WERI-Rb-1 (cell line): Measurements from ENCODE around the gene TFDP1.

Experiments used
- DNase-seq: peaks from one replicate; pipeline ENCODE4 v3.0.0-alpha.2; 2020
- H3K27ac ChIP-seq: fragments of 250-450 bp; sonication (Bioruptor Pico); 2 replicates; pipeline ENCODE4 v1.5.1; 2020; ENCODE audit warnings: mild to moderate bottlenecking, moderate library complexity
- H3K27me3 ChIP-seq: fragments of 250-450 bp; sonication (Bioruptor Pico); 2 replicates; pipeline ENCODE4 v1.5.1; 2021; ENCODE audit warnings: mild to moderate bottlenecking, low read depth, moderate library complexity; ENCODE audit not compliant: insufficient read depth, severe bottlenecking
- H3K36me3 ChIP-seq: fragments of 250-450 bp; sonication (Bioruptor Pico); 2 replicates; pipeline ENCODE4 v1.5.1; 2020; ENCODE audit warnings: mild to moderate bottlenecking, moderate library complexity
- H3K4me3 ChIP-seq: 2 replicates; pipeline ENCODE4 v1.5.1; 2011; ENCODE audit warnings: low read depth, mild to moderate bottlenecking, control low read depth, low read length
- H3K9me3 ChIP-seq: fragments of 250-450 bp; sonication (Bioruptor Pico); 2 replicates; pipeline ENCODE4 v1.5.1; 2021; ENCODE audit warnings: mild to moderate bottlenecking, moderate library complexity; ENCODE audit not compliant: severe bottlenecking
- TF ChIP-seq, protein P1 (sequence below): IDR thresholded peaks from 2 replicates; pipeline ENCODE4 v1.5.1; 2011; ENCODE audit warnings: low read depth, mild to moderate bottlenecking, control low read depth, inconsistent platforms, low read length

TFDP1 gene

DNA sequence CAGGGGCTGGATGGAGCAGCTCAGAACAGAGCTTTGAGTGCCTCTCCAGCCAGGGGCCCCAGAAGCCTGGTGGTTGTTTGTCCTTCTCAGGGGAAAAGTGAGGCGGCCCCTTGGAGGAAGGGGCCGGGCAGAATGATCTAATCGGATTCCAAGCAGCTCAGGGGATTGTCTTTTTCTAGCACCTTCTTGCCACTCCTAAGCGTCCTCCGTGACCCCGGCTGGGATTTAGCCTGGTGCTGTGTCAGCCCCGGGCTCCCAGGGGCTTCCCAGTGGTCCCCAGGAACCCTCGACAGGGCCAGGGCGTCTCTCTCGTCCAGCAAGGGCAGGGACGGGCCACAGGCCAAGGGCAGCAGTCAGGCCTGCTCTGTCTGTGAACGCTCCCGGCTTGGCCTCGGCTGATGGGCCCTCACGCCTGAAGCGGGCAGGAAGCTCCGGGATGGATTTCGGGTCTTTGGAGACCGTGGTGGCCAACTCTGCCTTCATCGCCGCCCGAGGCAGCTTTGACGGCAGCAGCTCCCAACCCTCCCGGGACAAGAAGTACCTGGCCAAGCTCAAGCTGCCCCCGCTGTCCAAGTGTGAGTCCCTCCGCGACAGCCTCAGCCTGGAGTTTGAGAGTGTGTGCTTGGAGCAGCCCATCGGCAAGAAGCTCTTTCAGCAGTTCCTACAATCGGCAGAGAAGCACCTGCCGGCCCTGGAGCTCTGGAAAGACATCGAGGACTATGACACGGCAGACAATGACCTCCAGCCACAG is 82.6 kb downstream of the TFDP1 start, which contains the start of gene GRK1:
Gene GRK1, plus strand, starts transcription at position 269 of the 751 bp plus-strand sequence. Its CDS starts 168 bp downstream, at position 437.
- Histone ChIP-seq H3K36me3 (peaks cover 23% of the 10 kb centered on the region), H3K9me3 (peaks cover 2% of the 10 kb centered on the region), H3K27me3 (no peaks in the 10 kb centered on the region), H3K4me3 (peak within 1 kb of the TSS; percentile 25), H3K27ac (peak within 1 kb of the TSS; percentile 80)
- TF ChIP-seq, protein P1, sequence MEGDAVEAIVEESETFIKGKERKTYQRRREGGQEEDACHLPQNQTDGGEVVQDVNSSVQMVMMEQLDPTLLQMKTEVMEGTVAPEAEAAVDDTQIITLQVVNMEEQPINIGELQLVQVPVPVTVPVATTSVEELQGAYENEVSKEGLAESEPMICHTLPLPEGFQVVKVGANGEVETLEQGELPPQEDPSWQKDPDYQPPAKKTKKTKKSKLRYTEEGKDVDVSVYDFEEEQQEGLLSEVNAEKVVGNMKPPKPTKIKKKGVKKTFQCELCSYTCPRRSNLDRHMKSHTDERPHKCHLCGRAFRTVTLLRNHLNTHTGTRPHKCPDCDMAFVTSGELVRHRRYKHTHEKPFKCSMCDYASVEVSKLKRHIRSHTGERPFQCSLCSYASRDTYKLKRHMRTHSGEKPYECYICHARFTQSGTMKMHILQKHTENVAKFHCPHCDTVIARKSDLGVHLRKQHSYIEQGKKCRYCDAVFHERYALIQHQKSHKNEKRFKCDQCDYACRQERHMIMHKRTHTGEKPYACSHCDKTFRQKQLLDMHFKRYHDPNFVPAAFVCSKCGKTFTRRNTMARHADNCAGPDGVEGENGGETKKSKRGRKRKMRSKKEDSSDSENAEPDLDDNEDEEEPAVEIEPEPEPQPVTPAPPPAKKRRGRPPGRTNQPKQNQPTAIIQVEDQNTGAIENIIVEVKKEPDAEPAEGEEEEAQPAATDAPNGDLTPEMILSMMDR = no peak
- peak; percentile 94 for DNase-seq

DNA sequence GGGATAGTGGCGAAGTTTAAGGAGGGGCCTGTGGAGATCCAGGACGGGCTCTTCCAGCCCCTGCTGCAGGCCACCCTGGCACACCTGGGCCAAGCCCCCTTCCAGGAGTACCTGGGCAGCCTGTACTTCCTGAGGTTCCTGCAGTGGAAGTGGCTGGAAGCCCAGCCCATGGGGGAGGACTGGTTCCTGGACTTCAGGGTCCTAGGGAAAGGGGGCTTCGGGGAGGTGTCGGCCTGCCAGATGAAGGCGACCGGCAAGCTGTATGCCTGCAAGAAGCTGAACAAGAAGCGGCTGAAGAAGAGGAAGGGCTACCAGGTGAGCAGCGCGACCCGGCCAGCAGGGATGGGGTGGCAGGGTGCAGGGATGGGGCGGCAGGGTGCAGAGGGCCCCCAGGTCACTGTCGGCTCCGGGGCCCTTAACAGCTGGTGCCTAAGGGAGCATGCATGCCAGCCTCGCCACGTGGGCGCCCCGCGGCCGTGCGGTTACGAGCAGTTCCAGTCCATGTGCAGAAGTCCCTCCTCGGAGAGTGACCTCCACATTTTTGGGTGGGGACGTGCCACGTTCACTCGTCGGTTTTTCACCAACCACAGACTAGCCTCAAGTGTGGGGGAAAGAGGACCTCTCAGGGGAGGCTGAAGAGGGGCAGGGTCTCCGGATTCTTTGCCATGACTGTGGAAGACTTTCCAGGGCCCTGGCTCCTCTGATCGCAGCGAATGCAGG is 83.4 kb downstream of the TFDP1 start:
- H3K27me3 ChIP-seq = no peaks in the 10 kb centered on the region
- peak; percentile 19 for DNase-seq
- H3K27ac ChIP-seq = peak overlapping the region; percentile 80
- H3K36me3 ChIP-seq = peaks cover 24% of the 10 kb centered on the region
- peak overlapping the region; percentile 25 for H3K4me3 ChIP-seq
- H3K9me3 ChIP-seq = peaks cover 2% of the 10 kb centered on the region
- TF ChIP-seq, protein P1 = no peak

DNA sequence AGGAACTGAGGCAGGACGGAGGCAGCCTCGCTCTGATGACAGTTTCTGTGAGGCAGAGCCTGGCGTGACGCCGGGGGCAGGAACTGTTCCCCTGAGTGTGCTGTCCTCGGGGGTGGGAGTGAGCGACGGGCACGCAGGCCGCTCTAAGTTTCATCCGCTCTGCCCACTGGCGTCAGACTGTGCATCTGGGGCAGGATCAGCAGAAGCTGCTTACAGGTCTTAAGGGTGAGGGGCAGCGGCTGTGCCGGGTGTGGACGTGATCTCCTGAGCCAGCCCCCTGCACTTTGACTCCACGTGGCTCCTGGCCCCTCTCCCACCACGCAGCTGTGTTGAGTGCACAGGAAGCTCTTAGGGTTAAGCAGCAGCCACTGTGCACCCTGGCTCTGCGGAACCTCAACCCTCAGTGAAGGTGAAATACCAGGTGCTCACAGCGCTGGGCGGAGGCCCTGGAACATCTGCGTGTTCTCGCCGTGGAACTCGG is 84.0 kb downstream of the TFDP1 start:
- Histone ChIP-seq H3K4me3 (peak overlapping the region; percentile 25), H3K36me3 (peaks cover 24% of the 10 kb centered on the region), H3K9me3 (peaks cover 2% of the 10 kb centered on the region), H3K27me3 (no peaks in the 10 kb centered on the region), H3K27ac (peak overlapping the region; percentile 80)
- peak; percentile 90 for DNase-seq
- TF ChIP-seq, protein P1 = 0 out of 2 replicates have a peak, but pooled peaks have one; percentile 11

DNA sequence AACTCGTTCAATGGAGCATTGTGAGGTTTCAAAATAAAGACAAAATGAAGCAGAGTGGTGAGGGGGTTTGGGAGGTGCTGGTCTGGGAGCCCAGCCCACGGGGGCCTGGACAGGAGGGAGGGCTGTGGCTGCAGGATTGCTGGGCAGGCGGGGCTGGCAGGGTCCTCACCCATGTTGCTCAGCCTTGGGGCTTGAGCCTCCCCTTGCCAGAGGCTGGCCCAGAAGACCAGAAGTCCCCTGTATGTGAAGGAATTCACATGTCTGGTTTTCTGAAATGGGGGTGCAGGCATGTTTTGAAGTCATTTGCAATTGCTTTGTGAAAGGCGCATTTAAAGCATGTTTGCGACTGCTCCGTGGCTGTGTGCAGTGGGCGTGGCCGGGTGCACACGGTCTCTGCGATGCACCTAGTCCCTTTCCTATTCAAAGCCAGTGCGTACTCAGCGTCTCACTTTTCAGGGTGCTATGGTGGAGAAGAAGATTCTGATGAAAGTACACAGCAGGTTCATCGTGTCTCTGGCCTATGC is 84.7 kb downstream of the TFDP1 start:
- H3K36me3 ChIP-seq = peaks cover 24% of the 10 kb centered on the region
- peak overlapping the region; percentile 80 for H3K27ac ChIP-seq
- peak overlapping the region; percentile 25 for H3K4me3 ChIP-seq
- H3K27me3 ChIP-seq = no peaks in the 10 kb centered on the region
- H3K9me3 ChIP-seq = peaks cover 2% of the 10 kb centered on the region
- peak; percentile 11 for DNase-seq
- TF ChIP-seq, protein P1 = no peak

DNA sequence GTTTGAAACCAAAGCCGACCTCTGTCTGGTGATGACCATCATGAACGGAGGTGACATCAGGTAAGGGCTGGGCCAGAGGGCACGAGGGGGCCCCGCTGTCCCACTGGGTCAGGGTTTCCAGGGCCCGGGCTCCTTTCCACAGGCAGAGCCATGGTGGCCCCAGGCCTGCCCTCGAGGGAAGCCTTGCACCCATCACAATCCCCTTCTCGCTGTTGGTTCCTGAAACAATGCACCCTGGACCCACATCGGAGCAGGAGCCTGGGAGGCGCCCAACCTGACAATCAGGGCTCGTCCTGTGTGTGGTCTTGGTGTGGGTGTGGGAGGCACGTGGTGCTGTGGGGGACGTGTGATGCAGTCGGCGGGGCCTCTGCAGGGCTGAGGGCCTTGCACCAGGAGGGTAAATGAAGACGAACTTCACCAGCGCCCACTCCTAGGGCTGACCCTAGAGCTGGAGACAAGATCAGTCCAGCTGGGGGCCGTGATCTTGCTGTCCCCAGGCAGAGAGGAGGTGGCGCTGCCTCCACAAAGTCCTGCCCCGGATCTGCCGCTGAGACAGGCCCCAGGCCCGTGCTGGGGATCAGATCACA is 85.3 kb downstream of the TFDP1 start:
- Histone ChIP-seq H3K4me3 (no peak overlapping the region), H3K36me3 (peaks cover 24% of the 10 kb centered on the region), H3K9me3 (peaks cover 2% of the 10 kb centered on the region), H3K27ac (no peak overlapping the region), H3K27me3 (no peaks in the 10 kb centered on the region)
- peak; percentile 17 for DNase-seq
- TF ChIP-seq, protein P1 = no peak
